ENCODE measurements around the gene C2orf74.
"Not testable (repeated sequence)": the region's sequence is repeated elsewhere in the genome, so short reads cannot be mapped to it uniquely, and the experiment has no call there.

GRCh38 chr2:61128122-61128521, 33.9 kb upstream of the C2orf74 start:
- not testable (repeated sequence) for TF ChIP-seq CTCF, POLR2A (IDR thresholded peaks at IDR 0.05)
